ENCODE data around the gene GPR153.

DNA sequence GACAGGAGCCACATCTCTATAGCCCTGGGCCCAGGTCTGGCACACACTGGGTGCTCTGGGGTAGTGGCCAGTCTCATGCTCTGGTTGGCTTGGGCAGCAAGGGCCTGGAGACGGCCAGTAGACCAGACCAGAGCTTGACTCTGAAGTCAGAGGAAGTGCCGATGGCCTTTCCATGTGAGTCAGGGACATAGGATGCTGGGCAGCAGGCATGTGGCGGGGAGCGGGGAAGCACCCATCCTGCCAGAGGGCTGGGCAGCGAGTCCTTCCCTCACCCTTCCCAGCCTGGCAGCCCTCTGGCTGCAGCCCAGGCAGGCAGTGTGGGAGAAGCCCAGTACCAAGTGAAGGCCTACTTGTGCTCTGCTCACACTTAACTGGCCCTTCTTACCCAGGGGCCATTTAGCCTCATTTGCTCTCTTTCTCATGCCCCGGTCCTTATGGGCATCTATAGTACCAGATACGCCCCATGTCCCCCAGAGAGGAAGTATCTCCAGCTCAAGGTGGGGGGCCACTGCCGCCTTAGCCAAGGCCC is 3.3 kb downstream of the GPR153 start:
- TF ChIP-seq, protein P1, sequence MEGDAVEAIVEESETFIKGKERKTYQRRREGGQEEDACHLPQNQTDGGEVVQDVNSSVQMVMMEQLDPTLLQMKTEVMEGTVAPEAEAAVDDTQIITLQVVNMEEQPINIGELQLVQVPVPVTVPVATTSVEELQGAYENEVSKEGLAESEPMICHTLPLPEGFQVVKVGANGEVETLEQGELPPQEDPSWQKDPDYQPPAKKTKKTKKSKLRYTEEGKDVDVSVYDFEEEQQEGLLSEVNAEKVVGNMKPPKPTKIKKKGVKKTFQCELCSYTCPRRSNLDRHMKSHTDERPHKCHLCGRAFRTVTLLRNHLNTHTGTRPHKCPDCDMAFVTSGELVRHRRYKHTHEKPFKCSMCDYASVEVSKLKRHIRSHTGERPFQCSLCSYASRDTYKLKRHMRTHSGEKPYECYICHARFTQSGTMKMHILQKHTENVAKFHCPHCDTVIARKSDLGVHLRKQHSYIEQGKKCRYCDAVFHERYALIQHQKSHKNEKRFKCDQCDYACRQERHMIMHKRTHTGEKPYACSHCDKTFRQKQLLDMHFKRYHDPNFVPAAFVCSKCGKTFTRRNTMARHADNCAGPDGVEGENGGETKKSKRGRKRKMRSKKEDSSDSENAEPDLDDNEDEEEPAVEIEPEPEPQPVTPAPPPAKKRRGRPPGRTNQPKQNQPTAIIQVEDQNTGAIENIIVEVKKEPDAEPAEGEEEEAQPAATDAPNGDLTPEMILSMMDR (conservative IDR thresholded peaks at IDR 0.05 in 1 of 2, IDR thresholded peaks at IDR 0.05 in 1 of 2; ENCODE audit: low read depth in 1 of 2, low read length in 2 of 2) = no peak
- no peak for TF ChIP-seq EZH2 (IDR thresholded peaks at IDR 0.05; ENCODE audit: low read length, missing control alignments)
